Panc1 (cell line): ENCODE results near the gene FAR1. TPM values are rescaled to one million over a fixed set of nuclear protein-coding genes. Genes with fewer than 3 reads are reported as not detected.

Experiments
- ATAC-seq: fragments of 200-7000 bp; cut with Tn5 transposase; 2 replicates; pipeline ENCODE4 v1.9.1; 2020; ENCODE audit warnings: mild to moderate bottlenecking, moderate library complexity
- BruUV-seq: library from RNA; stranded (reverse); fragments of 400-500 nt; replicated peaks from 2 replicates; lab custom pipeline; 2021; lab: Mats Ljungman, UMichigan
- CTCF ChIA-PET: fragments of 300-600 bp; sonication (Branson Sonifier 250); formaldehyde crosslinking; loops from one replicate; lab custom pipeline; 2022; ENCODE audit warnings: antibody characterized with exemption; lab: Charles Lee
- POLR2A ChIA-PET: fragments of 300-600 bp; sonication (Branson Sonifier 250); formaldehyde crosslinking; loops from one replicate; lab custom pipeline; 2022; ENCODE audit warnings: antibody characterized with exemption; lab: Charles Lee
- DNase-seq: peaks from one replicate; pipeline ENCODE4 v3.0.0-alpha.2; 2010; ENCODE audit warnings: low read depth, low spot score
- H3K27ac ChIP-seq: 2 replicates; pipeline ENCODE4 v1.5.1; 2011; ENCODE audit warnings: mild to moderate bottlenecking, low read length, inconsistent platforms
- H3K27me3 ChIP-seq: fragments of 200-500 bp; sonication (Bioruptor generic); 2 replicates; pipeline ENCODE4 v1.6.0; 2014; ENCODE audit warnings: low read length, inconsistent platforms; ENCODE audit not compliant: control insufficient read depth, insufficient read depth
- H3K36me3 ChIP-seq: fragments of 200-500 bp; sonication (Bioruptor generic); 2 replicates; pipeline ENCODE4 v1.5.1; 2014; ENCODE audit warnings: inconsistent platforms, mild to moderate bottlenecking, low read length, moderate library complexity; ENCODE audit not compliant: control insufficient read depth, insufficient read depth
- H3K4me1 ChIP-seq: 2 replicates; pipeline ENCODE4 v1.5.1; 2011; ENCODE audit warnings: inconsistent platforms, mild to moderate bottlenecking, low read length, moderate library complexity; ENCODE audit not compliant: control insufficient read depth, insufficient read depth
- H3K4me3 ChIP-seq, 2 experiments: 2 replicates each; pipeline ENCODE4 v1.5.1; 2011 to 2012; ENCODE audit warnings: low read depth in 2 of 2, low read length in 2 of 2, mild to moderate bottlenecking in 2 of 2, inconsistent platforms in 1 of 2, moderate library complexity in 1 of 2
- H3K9me3 ChIP-seq: fragments of 200-500 bp; sonication (Bioruptor generic); 2 replicates; pipeline ENCODE4 v1.5.1; 2014; ENCODE audit warnings: low read depth, mild to moderate bottlenecking, inconsistent platforms, low read length, moderate library complexity; ENCODE audit not compliant: control insufficient read depth, insufficient read depth
- CTCF ChIP-seq: fragments of 450-650 bp; IDR thresholded peaks from 2 replicates; pipeline ENCODE4 v1.5.1; 2017; ENCODE audit warnings: mild to moderate bottlenecking
- POLR2AphosphoS5 ChIP-seq: IDR thresholded peaks from 2 replicates; pipeline ENCODE4 v1.6.1; 2012; ENCODE audit warnings: mild to moderate bottlenecking, low read depth, low read length, moderate library complexity
- REST ChIP-seq, 2 experiments: IDR thresholded peaks; 2 replicates each; pipeline ENCODE4 v1.6.1; 2011 to 2012; ENCODE audit warnings: low read depth in 2 of 2, control low read depth in 1 of 2, low read length in 1 of 2, mild to moderate bottlenecking in 1 of 2, moderate library complexity in 1 of 2; ENCODE audit not compliant: insufficient read depth in 1 of 2
- SIN3A ChIP-seq: IDR thresholded peaks from 2 replicates; pipeline ENCODE4 v1.6.1; 2012; ENCODE audit warnings: low read depth, mild to moderate bottlenecking, low read length, moderate library complexity, borderline replicate concordance; ENCODE audit not compliant: insufficient read depth
- TCF7L2 ChIP-seq: IDR thresholded peaks from 2 replicates; pipeline ENCODE4 v1.6.1; 2011; ENCODE audit warnings: mild to moderate bottlenecking, low read depth, low read length, inconsistent platforms
- in situ Hi-C: cut with HindIII; loops from 2 replicates; pipeline ENCODE4 v1.10.0; 2016; ENCODE audit warnings: low sequenced_read_pairs, low pct_unique_long_range_greater_than_20kb
- intact Hi-C: fragments of 100-400 bp; cut with micrococcal nuclease; formaldehyde crosslinking; loops from one replicate; pipeline ENCODE4 v1.10.0; 2022; ENCODE audit not compliant: unreplicated experiment
- total RNA-seq: library from RNA; stranded (reverse); gene quantifications from one replicate; pipeline ENCODE4 v1.2.1, GENCODE V29; 2021; ENCODE audit not compliant: unreplicated experiment

The FAR1 gene
- total RNA-seq, 1 experiment from 2014 or later = 60.4 TPM

GRCh38 chr11:13767471-13767870 is 99.0 kb downstream of the FAR1 start:
- BruUV-seq = no TSS peak
- Histone ChIP-seq H3K4me3 (no peak overlapping the region), H3K27ac (no peak overlapping the region), H3K9me3 (no peaks in the 10 kb centered on the region), H3K4me1 (no peaks in the 10 kb centered on the region), H3K36me3 (no peaks in the 10 kb centered on the region), H3K27me3 (0 out of 2 replicates have a peak, but pooled peaks cover 4% of the 10 kb centered on the region)
- TF ChIP-seq REST (IDR thresholded peaks at IDR 0.05; ENCODE audit: insufficient read depth in 1 of 2, low read depth in 2 of 2, low read length in 1 of 2) (no peak), SIN3A (no peak), CTCF (no peak), TCF7L2 (no peak), POLR2AphosphoS5 (no peak)
- intact Hi-C loops (no loop called here), in situ Hi-C loops (no loop called here)
- DNase-seq (no peak), ATAC-seq (no peak)
- ChIA-PET CTCF (interaction anchor here (0.7 kb wide), 1 partner anchor 26 kb away, joined by 8 read pairs; no protein-coding TSS in a partner anchor), POLR2A (no interaction called here)

GRCh38 chr11:13769188-13769587 is 100.7 kb downstream of the FAR1 start:
- intact Hi-C loops = no loop called here
- TF ChIP-seq CTCF (no peak), POLR2AphosphoS5 (no peak), TCF7L2 (no peak), REST (IDR thresholded peaks at IDR 0.05; ENCODE audit: insufficient read depth in 1 of 2, low read depth in 2 of 2, low read length in 1 of 2) (no peak), SIN3A (no peak)
- no peak overlapping the region for H3K27ac ChIP-seq
- in situ Hi-C loops = no loop called here
- BruUV-seq = no TSS peak
- ATAC-seq = no peak
- no peaks in the 10 kb centered on the region for H3K4me1 ChIP-seq
- H3K27me3 ChIP-seq = 0 out of 2 replicates have a peak, but pooled peaks cover 4% of the 10 kb centered on the region
- ChIA-PET POLR2A (no interaction called here), CTCF (no interaction called here)
- no peak for DNase-seq
- H3K9me3 ChIP-seq = no peaks in the 10 kb centered on the region
- H3K4me3 ChIP-seq = no peak overlapping the region
- no peaks in the 10 kb centered on the region for H3K36me3 ChIP-seq
